OCI-LY3 (cell line): ENCODE data around the gene SELENON.

Experiments used
- EZH2phosphoT487 ChIP-seq: fragments of 200-600 bp; shearing (Covaris generic); IDR thresholded peaks from 2 replicates; pipeline ENCODE4 v1.6.1; 2018; ENCODE audit warnings: antibody characterized with exemption, mixed run types, low read depth
- TF ChIP-seq, protein P1 (sequence below): fragments of 200-600, 300-600 bp; sonication (generic); IDR thresholded peaks from 2 replicates; pipeline ENCODE4 v1.5.1; 2014; ENCODE audit warnings: antibody characterized with exemption, low read length, low read depth

DNA sequence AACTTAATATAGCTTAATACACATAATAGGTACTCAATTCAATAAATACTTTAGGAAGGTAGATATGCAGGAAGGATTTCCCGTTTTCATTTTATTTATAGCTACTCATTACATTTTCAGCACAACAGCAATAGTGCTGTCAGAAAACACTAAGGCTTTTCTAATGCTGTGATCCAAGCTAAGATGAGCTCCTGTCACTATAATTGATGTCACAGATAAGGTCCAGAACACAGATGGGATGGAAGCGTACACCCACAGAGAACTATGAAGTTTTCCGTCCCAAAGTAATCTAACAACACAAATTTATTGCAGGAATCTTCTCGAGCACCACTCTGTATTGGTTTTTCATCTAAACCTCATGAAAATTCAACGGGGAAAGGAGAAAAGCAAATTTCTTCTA lies 45.7 kb downstream of the SELENON start:
- TF ChIP-seq, protein P1, sequence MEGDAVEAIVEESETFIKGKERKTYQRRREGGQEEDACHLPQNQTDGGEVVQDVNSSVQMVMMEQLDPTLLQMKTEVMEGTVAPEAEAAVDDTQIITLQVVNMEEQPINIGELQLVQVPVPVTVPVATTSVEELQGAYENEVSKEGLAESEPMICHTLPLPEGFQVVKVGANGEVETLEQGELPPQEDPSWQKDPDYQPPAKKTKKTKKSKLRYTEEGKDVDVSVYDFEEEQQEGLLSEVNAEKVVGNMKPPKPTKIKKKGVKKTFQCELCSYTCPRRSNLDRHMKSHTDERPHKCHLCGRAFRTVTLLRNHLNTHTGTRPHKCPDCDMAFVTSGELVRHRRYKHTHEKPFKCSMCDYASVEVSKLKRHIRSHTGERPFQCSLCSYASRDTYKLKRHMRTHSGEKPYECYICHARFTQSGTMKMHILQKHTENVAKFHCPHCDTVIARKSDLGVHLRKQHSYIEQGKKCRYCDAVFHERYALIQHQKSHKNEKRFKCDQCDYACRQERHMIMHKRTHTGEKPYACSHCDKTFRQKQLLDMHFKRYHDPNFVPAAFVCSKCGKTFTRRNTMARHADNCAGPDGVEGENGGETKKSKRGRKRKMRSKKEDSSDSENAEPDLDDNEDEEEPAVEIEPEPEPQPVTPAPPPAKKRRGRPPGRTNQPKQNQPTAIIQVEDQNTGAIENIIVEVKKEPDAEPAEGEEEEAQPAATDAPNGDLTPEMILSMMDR, result no peak
- TF ChIP-seq EZH2phosphoT487, result no peak
